ENCODE data around the gene OAT.
A peak's percentile ranks its signal among the peaks of the same experiment; 100 is the strongest.
"Not testable (repeated sequence)": the region's sequence is repeated elsewhere in the genome, so short reads cannot be mapped to it uniquely, and the experiment has no call there.

The OAT gene

DNA sequence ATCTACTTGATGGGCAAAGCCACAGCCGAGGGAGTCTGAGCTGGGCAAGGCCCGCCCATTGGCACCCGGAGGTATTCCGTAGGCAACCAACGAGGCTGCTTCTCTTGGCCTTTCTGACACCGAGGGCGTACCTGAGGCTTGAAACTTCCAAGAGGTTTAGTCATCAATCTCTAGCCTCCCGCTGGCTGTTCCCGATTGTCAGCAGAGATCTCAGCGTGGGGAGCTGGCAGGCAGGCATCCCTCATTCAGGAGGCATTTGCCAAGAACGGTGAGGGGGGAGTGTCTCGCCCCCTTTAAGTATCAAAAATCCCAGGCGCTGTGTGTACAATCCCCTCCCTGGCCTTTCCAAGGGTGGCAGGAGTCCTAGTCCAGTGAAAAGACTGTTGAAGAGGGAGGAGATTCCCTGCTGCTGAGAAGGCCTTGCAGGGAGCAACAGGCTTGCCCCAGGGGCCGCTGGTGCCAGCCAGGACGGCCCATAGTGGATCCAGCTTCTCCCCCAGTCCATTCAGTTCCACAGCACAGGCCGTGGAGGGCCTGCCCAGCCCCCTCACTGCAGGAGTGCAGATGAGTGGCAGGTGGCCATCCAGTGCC lies 39.7 kb downstream of the OAT start:
- DNase-seq (ENCODE audit: low spot score), result no peak

DNA sequence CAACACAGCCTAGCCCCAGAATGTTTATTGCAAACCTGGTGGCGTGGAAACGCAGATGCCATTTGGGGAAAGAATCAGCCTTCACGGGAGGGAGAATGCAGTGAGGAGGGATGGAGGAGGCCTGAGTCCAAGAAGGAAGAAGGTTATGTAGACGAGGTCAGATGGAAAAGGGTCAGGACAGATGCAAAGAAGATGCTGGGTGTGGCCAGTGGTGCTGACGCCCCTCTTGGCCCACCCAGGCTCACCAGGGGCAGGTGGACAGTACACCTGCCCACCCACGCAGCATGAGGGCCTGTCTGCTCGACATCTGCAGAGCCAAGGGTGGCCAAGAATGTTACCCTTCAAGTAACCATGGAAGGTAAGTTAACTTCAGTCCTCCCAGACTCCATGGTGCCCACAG lies 40.5 kb downstream of the OAT start:
- DNase-seq (ENCODE audit: low spot score), result no peak

DNA sequence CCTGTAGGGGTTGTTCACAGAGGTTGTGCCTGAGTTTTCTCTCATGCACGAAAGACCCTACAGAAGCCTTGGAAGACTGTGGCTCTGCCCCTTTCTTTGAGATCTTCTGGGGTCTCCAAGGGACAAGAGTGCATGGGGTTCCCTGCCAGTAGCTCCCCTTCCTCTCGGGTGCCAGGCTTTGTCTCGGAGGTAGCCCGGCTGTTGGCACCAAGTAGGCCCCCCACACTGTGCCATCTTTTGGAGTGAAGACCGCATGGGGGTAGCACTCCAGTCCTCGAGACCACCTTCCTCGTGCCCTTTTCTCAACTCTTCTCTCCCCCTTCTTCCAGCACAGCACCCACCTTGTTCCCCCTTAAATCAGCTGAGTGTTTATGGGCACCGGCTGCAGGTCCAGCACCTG lies 41.6 kb downstream of the OAT start:
- no peak for DNase-seq (ENCODE audit: low spot score)

DNA sequence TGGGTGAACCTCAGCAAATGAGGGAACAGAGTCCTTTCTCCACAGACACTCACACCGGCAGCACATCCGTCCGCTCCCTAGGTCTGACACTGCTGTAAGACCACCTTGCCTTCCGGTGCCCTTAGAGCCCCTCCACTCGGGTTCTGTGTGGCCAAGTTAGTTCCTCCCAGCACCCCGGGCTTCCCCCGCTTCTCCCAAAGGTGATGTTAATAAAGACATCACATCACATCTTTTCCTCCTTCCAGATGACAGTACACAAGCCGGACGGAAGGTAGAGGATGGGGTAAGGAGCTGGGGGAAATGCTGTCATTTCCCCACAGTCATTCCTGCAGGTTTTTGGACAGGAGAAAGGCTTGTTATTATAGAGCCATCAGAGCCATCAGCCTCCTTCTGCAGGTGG lies 42.3 kb downstream of the OAT start:
- no peak for DNase-seq (ENCODE audit: low spot score)

DNA sequence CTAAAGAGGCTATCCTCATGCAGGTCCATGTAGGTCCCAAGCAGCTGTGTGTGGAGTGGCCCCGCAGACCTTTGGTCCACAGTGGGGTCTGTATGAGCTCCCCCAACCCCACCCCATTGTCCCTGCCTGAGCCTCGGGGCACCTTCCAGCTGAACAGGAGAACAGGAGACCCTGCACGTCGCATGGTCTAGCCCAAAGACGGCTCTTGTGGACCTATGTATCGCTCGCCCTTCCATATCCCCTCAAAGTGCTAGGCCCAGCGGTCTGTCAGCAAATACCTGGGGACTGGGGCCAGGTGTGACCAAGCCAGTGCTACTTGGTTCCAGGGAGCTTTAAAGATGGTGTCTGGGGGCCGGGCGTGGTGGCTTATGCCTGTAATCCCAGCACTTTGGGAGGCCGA lies 43.0 kb downstream of the OAT start:
- no peak for DNase-seq (ENCODE audit: low spot score)

DNA sequence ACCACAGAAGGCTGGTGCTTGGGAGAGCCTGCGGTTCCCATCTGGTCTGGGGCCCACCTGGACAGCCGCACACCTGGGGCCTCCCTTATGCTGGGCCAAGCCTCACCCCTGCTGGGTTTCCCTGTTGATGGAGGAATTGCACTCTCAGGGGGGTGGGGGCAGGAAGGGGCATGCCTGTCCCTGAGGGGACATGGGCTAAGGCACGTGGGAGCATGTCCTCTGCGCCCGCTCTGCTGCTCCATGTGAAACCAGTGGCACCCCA lies 43.4 kb downstream of the OAT start:
- DNase-seq (ENCODE audit: low spot score), result no peak

DNA sequence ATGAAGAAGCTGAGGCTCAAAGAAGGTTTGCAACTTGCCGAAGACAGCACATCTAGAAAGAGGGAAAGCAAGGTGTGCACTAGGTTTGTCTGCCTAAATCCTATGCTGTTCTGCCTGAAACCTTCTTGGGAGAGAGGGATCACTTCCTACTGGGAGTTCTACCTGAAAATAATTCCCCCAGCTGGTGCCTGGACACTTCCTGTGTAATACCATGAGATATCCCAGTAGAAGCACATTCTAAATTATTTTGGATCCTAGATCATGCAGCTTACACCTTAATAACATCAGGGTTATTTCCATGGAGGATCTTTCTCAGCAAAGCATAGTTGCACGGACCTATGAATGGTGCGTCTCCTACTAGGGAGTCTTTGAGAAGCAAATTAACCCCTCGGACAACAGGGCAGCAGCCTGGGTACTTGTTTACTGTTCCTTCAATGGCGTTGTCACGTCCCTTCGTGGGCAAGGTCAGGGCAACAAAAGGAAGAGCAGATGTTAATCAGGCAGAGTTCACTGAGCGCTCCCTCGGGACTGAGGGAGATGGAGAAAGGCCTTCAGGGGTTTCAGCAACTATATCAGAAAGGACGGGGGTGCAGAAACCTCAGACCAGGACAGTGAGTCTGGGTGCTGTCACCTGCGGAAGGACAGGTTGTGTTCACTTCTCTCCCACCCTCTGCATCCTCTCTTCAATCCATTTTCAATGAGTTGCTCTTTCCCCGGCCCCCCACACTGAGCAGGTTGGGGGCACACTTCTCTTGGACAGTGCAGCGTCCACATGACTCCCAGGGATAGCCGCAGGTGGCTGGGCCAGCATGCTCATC lies 44.0 kb downstream of the OAT start:
- DNase-seq (ENCODE audit: low spot score), result no peak

DNA sequence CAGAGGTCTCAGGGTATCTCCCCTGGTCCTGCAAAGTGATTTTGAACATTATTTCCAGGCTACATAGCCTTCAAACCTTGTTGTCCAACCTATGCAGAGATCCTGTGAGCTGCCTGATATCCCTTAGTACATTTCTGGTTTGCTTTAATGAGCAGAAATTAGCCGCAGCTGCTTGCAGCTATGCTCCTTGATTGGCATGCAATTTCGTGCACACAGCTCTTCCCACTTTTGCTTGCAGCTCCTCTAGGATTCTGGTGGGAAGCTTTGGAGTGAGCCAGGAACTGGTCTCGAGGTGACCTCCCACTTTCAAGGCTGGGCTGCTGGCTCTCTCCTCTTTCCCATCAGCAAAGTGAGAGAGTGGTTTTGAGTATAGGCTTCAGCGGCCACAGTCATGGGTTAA lies 45.8 kb downstream of the OAT start:
- no peak for DNase-seq (ENCODE audit: low spot score)

DNA sequence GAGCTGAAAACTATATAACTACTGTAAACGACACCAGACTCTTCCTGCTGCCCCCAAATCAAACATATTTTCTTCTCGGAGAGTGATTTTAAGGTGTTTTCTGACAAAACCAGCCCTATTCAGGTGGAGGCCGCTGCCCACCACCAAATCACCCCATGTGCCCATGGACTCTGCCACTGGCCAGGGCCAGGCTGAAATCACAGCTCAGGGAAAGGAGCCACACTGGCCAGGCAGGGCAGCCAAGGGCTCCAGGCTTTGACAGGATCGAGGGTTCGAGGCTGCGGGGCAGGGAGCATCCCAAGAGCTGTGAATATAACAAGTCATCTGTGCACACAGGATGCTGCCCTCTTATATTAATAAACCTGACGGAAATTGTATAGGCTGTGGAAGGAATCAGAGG lies 48.3 kb downstream of the OAT start:
- no peak for DNase-seq (ENCODE audit: low spot score)

DNA sequence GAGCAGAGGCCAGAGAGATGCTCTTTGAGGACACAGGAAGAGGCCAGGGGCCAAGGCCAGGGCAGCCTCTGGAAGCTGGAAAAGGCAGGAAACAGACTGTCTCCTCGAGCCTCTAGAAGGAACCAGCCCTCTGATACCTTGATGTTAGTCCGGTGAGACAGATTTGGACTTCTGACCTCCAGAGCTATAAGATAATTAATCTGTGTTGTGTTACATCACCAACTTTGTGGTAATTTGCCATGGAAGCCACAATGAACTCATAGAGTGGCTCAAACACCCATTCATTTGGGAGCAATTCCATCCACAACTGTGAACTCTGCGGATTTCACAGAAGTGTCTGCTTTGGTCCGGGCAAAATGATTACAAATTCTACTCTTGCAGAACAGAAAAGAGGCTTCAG lies 48.7 kb downstream of the OAT start:
- no peak for DNase-seq (ENCODE audit: low spot score)

DNA sequence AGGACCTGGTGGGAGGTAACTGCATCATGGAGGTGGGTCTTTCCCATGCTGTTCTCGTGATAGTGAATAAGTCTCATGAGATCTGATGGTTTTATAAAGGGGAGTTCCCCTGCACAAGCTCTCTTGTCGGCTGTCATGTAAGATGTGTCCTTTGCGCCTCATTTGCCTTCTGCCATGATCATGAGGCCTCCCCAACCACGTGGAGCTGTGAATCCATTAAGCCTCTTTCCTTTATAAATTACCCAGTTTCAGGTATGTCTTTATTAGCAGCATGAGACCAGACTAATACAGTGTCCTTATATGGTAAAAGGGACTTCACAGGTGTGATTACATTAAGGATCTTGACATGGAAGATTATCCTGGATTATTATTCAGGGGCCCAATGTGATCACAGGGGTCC lies 49.2 kb downstream of the OAT start:
- DNase-seq (ENCODE audit: low spot score), result not testable (repeated sequence)

DNA sequence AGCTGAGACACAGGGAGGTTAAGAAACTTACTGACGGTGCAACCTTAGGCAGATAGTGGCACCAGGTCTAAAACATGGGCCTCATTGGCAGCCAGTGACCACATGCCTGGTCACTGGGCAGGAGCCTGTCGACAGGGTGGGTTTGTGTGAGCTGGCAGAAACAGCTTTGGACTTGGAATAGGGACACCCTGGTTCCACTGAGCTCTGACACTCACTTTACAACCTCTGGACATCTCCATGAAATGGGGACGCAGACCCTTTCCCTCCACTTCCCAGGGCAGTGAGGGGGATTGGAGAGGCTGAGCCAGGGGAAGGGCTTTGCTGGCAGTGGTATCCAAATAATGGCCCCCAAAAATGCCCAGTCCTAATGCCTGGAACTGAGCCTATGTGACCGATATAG lies 49.7 kb downstream of the OAT start:
- DNase-seq (ENCODE audit: low spot score), result no peak

DNA sequence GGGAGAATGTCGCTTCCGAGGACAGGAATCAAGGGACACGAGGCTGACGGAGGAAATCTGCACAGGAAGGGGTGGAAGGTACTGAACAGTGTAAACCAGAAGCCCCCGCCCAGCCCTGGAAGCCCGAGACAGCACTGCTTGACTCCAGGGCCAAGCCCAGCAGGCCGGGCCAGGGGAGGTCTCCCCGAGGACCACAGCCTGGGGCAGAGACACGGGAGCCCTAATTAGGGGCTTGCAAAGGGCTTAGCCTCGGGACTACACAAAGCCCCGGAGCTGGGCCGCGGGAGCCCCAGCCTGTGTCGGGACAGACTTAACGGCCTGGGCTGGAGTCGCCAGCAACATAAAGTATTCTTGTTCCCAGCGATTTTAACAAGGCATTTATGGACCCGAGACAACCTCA lies 50.8 kb downstream of the OAT start:
- DNase-seq (ENCODE audit: low spot score), result no peak

DNA sequence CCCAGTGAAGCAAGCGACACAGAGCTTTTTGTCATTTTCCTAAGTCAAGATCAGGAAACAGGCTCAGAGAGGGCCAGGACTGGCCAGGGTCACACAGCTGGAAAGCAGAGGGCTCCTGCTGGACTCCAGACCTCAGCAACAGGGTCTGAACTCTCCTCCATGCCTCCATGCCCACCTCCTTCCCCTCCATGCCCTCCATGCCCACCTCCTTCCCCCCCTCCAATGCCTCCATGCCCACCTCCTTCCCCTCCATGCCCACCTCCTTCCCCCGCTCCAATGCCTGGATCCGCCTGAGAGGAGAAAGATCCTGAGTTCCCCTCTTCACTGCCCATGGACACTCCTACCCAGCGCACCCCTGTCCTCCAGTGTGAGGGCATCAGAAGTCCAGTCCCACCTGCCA lies 51.3 kb downstream of the OAT start:
- no peak for DNase-seq (ENCODE audit: low spot score)

DNA sequence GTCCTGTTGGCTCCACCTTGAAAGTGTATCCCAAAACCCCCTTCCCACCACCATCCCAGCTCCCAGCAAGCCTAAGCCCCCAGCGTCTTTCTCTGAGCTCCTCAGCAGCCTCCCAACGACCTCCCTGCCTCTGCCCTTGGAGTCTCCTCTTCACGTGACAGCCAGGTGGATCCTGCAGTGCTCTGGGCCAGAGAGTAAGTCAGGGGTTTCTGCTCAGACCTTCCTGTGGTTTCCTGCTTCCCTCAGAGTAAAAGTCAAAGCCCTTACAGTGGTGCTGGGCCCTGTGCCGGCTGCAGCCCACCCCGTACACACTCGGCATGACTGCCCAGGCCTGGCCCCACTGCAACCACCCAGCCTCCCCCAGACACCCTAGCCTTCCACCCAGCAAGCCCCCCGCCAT lies 51.9 kb downstream of the OAT start:
- no peak for DNase-seq (ENCODE audit: low spot score)

DNA sequence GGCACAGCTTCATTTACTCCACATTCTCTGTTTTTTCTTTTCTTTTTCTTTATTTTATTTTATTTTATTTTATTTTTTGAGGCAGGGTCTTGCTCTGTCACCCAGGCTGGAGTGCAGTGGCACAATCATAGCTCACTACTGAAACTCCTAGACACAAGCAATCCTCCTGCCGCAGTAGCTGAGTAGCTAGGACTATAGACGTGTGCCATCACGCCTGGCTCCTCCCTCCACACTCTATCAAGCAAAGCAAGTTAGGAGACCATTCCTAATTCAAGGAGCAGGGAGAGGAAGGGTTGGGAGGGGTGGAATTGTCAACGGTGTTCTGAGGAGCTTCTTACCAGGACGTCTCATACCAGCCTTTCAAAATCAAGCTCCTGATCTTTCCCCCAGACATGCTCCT lies 52.4 kb downstream of the OAT start:
- DNase-seq (ENCODE audit: low spot score), result no peak

DNA sequence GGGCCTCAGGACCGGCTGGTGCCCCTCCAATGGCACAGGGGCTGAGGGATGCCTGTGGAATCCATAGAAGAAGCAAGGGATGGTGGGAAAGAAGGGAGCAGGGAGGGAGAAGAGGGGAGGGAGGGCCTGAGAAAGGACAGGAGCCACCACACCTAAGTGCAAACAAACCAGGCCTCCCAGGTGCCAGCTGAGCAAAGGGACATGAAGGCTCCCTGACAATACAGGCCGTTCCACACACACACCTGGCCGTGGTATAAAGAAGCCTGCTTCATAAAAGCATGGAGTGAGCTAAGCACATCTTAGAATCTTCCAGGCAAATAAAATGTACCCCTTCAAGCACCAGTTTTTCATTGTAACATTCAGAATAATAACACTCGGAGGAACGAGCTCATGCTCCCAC lies 54.0 kb downstream of the OAT start:
- DNase-seq (ENCODE audit: low spot score), result no peak

DNA sequence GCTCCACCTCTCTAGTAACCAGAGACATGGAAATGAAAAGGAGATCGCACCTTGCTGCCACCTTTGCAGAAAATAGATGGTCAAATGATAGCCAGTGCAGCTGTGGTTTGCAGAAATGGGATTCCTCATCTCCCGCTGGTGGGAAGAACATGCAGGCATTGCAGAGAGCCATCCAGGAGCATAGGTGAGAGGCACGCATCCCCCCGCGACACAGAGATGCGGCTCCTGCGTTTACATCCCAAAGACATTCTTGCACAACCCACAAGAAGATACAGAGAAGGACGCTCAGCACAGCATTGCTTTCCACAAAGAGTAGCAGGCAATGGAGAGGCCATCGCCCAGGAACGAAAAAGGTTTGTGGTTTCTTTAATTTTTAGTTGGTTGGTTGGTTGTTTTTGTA lies 56.2 kb downstream of the OAT start:
- DNase-seq (ENCODE audit: low spot score), result no peak

DNA sequence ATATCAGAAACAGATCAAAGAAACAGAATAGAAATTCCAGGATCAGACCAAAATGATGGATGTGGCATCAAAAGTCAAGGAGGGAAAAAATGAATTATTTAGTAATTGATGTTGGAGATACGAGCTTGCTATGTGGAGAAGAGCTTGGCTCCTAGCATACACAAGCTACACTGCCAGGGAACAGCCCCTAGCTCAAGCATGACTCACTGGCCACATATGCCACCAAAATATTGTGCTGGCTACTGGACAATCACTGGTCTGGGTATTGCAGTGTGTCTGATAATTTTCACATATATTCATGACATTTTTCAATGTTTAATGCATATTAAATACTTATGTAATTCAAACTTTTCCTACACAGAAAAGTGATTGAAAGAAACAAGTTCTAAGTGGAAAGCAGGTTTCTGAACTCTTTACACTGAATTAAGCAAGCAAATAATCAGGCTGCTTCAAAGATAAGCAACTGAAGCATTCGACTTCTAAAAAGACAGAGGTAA lies 59.3 kb downstream of the OAT start:
- DNase-seq (ENCODE audit: low spot score), result no peak

DNA sequence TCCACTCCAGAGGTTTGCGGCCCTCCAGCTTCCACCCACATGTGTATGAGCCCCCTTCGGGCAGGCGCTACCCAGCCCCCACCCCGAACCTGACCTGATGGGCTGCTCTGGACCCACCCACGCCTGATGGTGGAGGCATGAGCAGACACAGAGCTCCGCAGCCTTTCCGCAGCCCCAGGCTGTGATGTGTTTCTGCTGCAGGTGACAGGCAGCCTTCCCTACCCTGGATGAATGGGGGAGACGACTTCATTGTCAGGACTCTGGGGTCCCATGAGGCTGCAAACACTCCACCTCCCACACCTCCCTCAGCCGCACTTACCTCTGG lies 61.2 kb downstream of the OAT start:
- DNase-seq (ENCODE audit: low spot score), result no peak

DNA sequence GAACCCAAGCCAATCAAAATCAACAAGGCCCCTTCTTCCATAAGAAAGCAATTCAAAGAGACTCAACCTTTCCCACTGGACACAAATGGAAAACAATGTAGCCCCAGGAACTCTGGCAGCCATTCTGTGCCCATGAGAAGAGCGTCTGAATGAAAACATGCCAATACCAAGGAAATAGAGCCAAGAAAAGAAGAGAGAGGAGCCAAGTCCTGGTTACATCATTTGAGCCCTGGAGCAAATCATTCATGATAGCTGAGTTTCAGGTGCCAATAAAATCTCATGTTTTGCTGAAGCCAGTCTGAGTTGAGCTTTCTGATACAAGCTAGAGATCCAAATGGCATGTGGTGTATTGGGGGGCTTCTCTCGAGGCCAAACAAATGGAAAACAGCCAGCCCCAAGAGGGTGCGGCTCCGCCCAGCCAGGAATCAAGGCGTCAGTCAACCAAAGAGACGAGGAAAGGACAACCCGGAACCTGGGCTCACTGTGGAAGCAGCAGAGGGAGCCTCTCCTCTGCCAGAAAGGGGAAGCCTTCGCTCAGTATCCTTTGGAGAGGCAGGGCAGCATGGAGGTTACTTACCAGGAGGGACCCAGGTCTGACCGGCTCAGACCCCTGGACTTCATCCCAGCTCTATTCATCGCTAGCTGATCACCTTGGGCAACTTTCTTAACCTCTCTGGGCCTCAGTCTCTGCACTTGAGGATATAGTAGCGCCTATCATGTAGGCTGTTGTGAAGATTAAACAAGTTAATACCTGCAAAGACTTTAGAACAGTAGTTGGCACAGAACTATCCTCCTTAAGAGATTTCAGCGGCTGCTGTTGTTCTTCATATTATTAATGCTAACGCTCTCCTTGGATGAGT lies 61.8 kb downstream of the OAT start:
- no peak for DNase-seq (ENCODE audit: low spot score)

DNA sequence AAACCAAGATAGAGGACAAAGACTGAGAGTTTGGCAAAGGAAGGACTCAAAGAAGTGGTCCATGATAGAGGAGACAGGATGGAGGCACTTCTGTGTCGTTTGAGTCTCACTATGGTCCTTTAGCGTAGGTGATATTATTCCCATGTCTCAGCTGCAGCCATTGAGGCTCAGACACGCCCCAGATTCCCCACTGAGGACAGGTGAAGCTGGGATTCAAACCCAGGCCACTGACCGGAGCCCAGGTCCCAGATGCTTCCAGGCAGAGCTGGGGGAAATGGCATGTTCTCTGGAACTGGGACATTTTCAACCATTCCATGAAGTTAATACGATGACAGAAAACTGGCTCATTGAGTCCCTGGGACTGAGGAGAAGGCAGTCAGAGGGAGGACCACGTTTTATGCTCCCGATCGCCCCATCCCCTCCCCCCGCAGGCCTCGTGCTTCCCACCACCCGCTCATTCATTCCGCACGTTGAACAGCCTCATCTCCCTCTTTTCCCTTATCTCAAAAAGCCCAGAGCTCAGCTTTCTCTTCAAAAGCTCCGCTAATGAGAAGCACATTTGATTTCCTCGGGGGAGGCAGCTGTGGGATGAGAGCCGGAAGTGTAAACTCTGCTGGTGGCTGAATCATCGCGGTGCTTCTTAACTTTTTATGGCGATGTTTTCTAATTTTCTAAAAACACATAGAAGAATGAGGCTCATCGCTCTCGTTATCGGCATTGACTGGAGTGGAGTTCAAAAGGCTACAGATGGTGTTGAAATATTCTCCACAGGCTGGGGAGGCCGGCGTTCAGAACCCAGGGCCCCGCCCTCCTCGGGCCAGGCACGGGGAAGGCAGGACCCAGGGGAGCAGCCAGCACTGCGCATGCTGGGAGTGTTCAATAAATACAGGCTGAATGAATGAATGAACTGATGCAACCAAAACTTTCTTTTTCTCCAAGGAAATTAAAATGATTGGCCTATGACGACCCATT lies 64.0 kb downstream of the OAT start:
- peak; percentile 72 for DNase-seq (ENCODE audit: low spot score)

Data from NAMALWA (cell line).